ENCODE data around the gene EDAR.

EDAR gene

GRCh38 chr2:108907822-108908712 is 81.0 kb downstream of the EDAR start:
- DNase-seq = no peak

GRCh38 chr2:108906403-108907077 is 82.5 kb downstream of the EDAR start:
- no peak for DNase-seq

- DNase-seq = no peak
Observed at GRCh38 chr2:108905906-108906305, 83.1 kb downstream of the EDAR start.

GRCh38 chr2:108905176-108905575 is 83.8 kb downstream of the EDAR start:
- no peak for DNase-seq

- DNase-seq = no peak
Observed at GRCh38 chr2:108904680-108905079, 84.3 kb downstream of the EDAR start.

GRCh38 chr2:108898315-108899082 is 90.5 kb downstream of the EDAR start:
- no peak for DNase-seq

- no peak for DNase-seq
Observed at GRCh38 chr2:108896741-108897140, 92.3 kb downstream of the EDAR start.

GRCh38 chr2:108895188-108895587 is 93.8 kb downstream of the EDAR start:
- DNase-seq = no peak

- DNase-seq = no peak
Observed at GRCh38 chr2:108894766-108895165, 94.3 kb downstream of the EDAR start.

- DNase-seq = no peak
Observed at GRCh38 chr2:108893277-108893676, 95.7 kb downstream of the EDAR start.

- no peak for DNase-seq
Observed at GRCh38 chr2:108889907-108890306, 99.1 kb downstream of the EDAR start.

GRCh38 chr2:108884619-108885018 is 104.4 kb downstream of the EDAR start:
- no peak for DNase-seq

- DNase-seq = no peak
Observed at GRCh38 chr2:108878276-108878675, 110.7 kb downstream of the EDAR start.

GRCh38 chr2:108877506-108877905 is 111.5 kb downstream of the EDAR start:
- DNase-seq = no peak

GRCh38 chr2:108870069-108870644 is 118.9 kb downstream of the EDAR start:
- DNase-seq = no peak

- DNase-seq = no peak
Observed at GRCh38 chr2:108869542-108869941, 119.5 kb downstream of the EDAR start.

- DNase-seq = no peak
Observed at GRCh38 chr2:108868911-108869310, 120.1 kb downstream of the EDAR start.

- DNase-seq = no peak
Observed at GRCh38 chr2:108866041-108866440, 123.0 kb downstream of the EDAR start.

GRCh38 chr2:108858894-108859293 is 130.1 kb downstream of the EDAR start:
- DNase-seq = no peak

GRCh38 chr2:108855194-108855593 is 133.8 kb downstream of the EDAR start:
- DNase-seq = peak; percentile 42

- no peak for DNase-seq
Observed at GRCh38 chr2:108854484-108854883, 134.5 kb downstream of the EDAR start.

GRCh38 chr2:108853421-108853820 is 135.6 kb downstream of the EDAR start:
- no peak for DNase-seq

GRCh38 chr2:108852375-108852774 is 136.6 kb downstream of the EDAR start:
- DNase-seq = no peak

Data from hematopoietic multipotent progenitor cell treated with erythropoietin and hydrocortisone succinate and interleukin-3 and kit ligand, for 8 days (in vitro differentiated cells).